GM21723 (cell line): ENCODE results near the gene DENND1A.

ENCODE experiments used
- ATAC-seq: cut with Tn5 transposase; IDR thresholded peaks from one replicate; pipeline ENCODE4 v1.9.1; 2021; ENCODE audit warnings: mild to moderate bottlenecking, moderate library complexity; ENCODE audit not compliant: unreplicated experiment

The DENND1A gene

DNA sequence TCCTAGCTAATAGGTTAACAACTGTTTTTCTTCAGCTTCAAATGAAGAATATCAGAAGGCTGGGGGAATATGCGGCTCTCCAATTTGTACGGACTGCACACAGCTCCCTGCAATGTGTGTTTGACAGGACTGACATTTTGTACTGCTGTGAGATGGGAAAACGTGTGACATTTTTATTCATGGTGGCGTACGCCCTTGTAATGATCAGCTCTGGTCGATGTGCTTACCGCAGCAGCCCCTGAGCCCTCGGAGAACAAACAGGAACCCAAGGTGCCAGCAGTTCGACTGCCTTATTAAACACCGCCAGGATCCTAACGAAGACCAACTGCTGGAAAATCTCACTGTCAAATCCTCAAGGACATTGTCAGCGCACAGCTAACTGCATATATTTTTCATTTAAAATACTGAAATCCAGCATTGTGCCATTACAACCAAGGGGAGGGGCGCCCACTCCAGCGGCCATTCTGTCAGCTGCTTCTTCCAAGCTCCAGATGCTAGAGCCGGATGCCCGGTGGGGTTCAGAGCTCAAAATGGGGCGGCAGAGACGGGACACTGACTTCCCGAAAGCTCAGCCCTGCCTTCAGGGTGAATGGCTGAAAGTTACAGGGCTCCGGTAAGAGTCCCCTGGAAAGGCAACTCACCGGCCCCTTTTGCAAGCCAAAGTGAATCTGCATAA lies 507.2 kb downstream of the DENND1A start:
- ATAC-seq = no peak

GRCh38 chr9:123421801-123422455 lies 508.0 kb downstream of the DENND1A start:
- no peak for ATAC-seq

GRCh38 chr9:123421186-123421585 lies 508.7 kb downstream of the DENND1A start:
- no peak for ATAC-seq

DNA sequence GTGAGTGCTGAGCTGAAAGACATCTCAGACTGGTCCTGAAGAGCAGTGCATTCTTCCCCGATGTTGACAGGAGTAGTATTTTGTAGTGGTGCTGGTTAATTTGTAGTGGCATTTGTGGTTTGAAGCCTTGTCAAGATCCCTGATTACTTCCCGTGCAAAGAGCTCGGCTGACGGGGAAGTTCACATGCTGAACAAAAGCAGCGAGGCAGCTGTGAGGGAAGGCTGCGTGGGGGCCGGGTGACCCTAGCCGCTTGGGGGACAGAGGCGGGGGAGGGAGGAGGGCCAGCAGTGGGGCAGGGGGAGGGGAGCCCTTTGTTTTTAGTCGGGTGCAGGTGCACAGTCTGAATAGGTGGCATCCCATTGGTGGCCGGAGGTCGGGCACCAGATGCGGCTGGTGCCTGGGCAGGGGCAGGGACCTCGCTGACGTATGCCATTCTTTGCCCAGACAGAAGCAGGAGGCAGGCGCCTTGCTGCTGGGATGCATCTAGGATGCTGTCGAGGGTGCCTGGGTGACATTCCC lies 509.3 kb downstream of the DENND1A start:
- ATAC-seq = no peak

DNA sequence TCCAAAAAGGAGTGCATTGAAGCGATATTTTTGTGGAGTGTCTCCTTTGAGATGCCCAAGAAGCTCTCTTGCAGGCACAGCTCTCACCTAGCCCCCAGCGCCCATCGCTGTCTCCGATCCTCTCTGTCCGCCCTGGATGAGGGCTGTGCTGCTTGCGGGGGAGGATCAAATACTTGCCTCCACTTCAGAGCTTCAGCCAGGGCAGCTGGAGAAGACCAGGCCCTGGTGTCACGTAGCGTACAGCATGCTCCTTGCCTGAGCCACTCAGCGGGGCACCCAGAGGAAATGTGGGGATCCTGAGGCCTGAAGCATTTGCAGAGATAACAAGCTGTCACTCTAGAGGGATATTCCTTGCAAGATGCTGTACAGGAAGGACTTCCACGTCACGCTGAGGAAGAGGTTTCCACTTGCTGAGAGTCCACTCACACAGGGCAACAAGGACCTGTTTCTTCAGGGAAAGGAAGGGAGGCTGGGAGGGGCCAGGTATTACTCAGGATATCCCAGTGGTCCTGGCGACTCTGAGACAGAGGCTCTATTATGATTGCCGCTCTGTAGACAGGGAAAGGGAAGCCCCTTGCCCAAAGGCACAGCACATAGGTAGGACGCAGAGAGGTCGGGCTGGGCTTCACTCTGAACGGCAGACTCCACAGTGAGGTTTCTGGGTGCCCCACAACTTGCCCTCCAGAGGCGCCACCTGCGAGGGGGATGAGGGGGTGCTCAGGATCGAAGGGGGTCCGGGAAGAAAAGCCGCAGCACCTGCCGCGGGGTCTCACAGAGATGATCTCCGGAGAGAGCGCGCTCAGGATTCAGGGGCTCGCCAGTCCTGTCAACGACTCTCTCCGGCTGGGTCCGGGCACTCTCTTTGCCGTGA lies 510.0 kb downstream of the DENND1A start:
- ATAC-seq = no peak

DNA sequence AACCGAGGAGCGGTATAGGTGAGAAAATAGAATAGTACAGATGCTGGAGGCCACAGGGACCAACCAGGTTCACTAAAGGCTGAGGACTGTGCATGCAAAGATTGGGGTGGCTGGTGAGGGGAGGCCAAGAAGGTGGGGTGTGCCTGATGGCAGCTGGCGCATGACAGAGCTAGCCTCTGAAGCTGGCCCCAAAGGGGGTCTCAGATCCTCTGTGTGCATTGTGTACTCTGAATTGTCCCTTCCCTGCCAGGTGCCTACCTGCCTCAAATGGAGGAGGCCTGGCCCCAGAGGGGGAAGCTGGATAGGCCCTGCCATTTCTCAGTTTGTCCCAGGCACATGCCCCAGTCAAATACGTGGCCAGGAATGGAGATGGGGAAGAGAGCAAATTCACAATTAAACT lies 510.8 kb downstream of the DENND1A start:
- no peak for ATAC-seq

DNA sequence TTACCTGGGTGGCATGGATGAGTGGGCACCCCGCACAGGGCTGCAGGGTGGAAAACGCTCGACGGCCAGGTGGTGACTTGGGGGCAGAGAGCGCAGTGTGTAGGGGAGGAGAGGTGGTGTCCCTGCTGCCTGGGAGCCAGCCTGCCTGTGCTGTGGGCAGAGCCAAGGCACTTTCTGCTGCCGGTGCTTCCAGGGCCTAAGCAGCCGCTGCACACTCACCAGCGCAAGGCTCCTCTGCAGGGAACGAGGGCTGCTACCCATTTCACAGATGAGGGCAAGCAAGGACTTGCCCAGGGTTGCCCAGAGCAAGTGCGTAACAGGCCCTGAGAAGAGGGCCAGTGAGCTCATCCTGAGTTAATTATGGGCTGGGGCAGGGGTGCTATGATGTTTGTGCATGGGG lies 511.4 kb downstream of the DENND1A start:
- no peak for ATAC-seq

DNA sequence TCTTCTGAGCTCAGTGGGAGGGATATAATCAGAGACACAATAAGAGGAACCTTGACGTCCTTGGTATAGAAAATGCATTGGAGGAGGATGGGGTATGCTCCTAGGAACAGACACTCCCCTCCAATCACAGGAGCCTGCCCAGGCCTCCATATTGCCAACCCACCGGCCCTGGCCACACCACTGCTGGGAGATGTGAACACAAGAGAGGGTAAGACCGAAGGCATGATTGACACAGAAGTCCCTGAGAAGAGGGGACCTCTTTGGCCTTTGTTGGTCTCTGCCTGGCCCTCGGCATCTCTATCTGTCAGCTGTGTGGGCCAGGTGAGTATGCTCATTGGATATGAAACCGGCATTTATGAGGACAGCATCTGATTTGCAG lies 511.9 kb downstream of the DENND1A start:
- ATAC-seq = no peak

- no peak for ATAC-seq
Observed at GRCh38 chr9:123417289-123418051, 512.5 kb downstream of the DENND1A start.

DNA sequence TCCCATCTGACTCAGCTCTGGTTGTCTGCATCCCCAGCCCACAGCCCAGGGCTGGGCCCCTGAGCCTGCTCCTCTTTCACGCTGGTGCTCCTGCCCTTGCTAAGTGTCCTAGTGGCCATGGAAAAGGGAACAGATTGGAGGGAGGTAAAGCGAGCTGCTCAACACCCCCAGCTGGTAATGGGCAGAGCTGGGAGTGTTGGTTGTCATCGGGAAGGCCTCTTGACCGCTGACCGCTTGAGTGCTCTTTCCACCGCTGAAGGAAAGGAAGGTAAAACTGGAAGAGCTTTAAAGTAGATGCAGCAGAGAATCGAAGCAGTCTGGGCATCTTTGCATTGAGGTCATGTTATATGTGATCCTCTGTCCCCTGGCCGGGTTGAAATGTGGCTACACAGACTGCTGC lies 513.8 kb downstream of the DENND1A start:
- ATAC-seq = no peak

DNA sequence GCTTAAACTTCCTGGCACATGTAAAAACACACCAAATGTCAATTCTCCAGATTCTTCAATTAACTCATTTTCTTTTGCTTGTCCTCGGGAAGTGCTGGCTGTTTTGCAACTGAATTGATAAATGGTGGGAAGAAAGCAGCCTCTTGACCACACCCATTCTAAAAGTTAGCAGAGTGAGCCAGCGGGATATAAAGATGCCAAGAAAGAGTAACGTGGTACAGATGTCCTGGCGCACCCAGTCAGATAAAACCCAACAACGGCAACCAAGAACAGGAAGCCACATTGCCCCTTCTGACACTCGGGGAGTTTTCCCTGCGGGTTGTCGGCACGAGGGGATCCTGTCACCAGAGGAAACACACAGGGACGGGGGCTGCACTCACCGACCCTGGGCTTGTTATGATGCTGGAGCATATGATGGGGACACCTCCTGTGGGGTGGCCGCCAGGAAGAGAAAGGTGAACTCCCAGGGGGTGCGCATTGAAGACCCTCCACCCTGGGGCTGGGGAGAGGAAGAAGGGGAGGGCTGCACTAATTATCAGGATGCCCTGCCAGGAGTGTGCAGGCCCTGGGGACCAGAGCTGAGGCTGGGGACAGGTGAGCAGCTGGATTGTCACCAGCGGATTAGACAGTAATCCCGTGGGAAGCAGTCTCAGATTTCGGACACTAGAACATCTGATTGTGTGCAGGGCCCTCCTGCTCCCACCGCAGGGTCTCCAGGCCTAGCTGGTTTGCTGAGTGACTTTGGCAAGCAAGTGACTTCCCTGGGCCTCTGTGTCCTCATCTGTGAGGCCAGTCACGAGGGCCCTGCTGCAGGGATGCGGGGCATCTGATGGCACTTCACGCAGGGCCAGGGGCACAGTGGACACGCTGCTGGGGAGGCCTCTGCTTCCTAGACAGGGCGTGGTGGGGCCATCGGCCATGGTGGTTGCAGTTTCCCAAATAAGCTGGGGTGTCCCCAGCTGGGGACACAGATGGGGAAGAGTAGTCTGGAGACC lies 514.7 kb downstream of the DENND1A start:
- ATAC-seq = no peak

- no peak for ATAC-seq
Observed at GRCh38 chr9:123414204-123414603, 515.7 kb downstream of the DENND1A start.

DNA sequence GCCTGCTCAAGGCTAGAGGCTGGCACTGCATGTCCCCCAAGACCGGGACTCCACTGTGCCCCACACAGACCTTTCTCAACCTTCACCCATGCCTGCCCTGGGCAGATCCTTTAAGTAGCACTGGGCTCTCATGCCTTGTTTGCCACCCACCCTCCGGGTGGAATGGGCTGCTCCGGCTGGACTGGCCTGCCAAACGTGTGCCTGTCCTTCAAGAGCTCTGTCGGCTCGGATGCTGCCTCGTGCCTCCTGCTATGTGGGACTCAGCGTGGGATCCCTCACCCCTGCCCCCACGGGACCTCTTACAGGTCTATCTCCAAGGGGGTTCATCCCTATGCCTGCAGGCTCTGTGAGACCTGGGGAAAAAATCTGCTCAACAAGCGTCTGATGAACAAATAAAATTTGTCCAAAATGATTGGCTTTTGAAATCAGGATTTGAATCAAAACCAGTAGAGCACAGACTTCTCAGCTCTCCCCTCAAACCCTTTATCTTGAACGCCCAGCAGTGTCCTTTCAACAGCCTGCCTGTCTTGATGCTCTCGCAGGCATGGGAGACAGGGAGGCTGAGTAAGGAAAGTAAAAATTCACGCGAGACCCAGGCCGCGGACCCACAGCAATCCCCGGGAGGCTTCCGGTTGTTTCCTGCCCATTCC lies 517.6 kb downstream of the DENND1A start:
- ATAC-seq = no peak

- ATAC-seq = no peak
Observed at GRCh38 chr9:123411636-123412035, 518.3 kb downstream of the DENND1A start.

DNA sequence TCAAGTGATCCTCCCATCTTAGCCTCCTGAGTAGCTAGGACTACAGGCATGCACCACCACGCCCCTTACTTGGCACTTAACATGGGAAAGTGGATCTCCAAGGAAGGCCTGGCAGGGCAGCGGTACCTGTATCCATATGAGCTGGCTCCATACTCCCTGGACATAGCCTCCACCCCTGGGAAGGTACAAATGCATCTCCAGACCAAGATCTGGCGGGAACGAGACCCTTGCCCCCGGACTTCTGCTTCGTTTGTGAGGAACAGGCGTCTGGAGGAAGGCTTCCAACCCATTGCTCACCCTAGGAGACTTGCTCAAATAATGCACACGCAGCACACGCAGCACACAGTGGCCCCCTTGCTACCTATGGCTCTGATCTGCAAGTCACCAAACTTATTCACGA lies 518.7 kb downstream of the DENND1A start:
- no peak for ATAC-seq

DNA sequence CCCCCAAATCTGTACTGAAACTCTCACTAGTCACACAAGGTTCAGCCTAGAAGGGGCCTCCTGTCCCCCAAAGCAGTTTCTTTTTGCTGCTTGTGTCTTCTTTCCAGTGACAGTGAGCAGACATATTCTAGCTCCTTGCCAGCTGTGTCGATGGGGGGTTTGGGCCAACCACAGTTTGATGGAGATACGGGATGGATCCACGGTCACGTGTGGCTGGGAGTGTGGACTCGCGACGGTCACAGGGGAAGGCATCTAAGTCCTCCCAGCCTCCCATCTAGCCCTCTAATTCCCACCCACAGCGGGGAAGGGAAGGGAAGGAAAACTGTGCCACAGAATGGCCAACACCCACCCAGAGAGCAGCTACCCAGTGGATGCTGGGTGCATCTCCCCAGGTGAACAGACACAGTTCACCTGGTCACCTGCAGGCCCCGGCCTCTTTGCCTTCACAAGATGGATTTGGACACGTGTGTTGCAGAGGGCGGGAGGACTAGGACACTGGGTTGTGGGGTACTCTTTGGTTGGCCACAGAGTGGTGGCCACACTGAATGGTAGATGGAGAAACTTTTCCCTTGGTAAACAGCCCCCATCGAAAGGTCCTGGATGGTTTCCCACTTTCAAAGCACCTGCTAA lies 519.5 kb downstream of the DENND1A start:
- no peak for ATAC-seq

DNA sequence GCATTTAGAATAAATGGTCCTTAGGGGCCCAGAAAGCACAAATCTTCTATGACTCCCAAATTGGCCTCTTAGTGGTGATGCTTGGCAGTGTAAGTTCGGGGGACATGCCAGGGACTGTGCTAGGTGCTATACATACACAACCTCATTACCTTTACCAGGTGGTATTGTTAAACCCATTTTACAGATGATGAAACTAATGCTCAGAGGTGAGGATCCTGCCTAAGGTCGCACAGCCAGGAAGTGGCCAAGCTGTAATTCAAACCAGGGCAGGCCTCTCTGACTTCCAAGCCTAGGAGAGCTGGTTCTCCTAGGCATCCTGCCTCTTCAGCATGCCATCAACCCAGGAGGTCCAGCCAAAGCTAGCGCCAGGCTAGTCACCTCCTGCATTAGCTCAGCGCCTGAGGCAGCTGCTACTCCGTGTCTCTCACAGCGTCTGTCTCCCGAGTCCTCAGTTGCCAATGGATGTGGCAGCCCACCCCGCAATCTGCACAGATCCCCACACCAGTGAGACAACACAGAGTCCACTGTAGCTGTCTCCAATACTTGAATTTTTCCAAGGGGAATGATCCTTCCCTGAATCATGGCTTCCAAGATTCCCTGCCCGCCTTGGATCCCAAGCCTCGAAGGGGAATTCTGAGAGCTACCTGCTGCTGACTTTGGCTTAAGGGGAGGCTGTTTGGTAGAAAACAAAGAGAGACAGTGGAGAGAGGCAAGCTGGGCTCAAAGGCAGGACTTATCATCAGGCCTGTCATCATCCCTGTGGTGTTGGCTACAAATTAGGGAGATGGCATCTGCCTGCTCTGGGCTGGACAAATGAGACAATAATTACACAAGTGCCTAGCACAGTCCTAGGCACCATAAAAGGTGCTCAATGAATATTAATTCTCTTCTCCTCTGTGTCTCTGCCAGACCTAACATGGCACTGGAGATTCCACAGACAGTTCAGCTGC lies 521.3 kb downstream of the DENND1A start:
- ATAC-seq = no peak
